Measurements from ENCODE around the gene ACP4.
"Not testable (repeated sequence)": the region's sequence is repeated elsewhere in the genome, so short reads cannot be mapped to it uniquely, and the experiment has no call there.

Gene ACP4, protein sequence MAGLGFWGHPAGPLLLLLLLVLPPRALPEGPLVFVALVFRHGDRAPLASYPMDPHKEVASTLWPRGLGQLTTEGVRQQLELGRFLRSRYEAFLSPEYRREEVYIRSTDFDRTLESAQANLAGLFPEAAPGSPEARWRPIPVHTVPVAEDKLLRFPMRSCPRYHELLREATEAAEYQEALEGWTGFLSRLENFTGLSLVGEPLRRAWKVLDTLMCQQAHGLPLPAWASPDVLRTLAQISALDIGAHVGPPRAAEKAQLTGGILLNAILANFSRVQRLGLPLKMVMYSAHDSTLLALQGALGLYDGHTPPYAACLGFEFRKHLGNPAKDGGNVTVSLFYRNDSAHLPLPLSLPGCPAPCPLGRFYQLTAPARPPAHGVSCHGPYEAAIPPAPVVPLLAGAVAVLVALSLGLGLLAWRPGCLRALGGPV

DNA sequence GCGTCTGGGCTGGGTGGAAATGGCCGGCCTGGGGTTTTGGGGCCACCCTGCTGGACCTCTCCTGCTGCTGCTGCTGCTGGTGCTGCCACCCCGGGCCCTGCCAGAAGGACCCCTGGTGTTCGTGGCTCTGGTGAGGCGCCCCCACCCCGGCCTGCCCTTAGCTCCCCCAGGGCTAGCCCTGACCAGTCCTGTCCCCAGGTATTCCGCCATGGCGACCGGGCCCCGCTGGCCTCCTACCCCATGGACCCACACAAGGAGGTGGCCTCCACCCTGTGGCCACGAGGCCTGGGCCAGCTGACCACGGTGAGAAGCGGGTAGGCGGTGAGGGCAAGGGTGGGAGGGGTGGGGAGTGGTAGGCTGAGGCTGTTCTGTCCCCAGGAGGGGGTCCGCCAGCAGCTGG, at the start of gene ACP4:
Gene ACP4, plus strand, starts transcription at position 20 of the 400 bp plus-strand sequence. Its CDS starts 0 bp downstream, at position 20.
- in situ Hi-C loops (cut with HindIII; ENCODE audit: low sequenced_read_pairs): no loop called here

DNA sequence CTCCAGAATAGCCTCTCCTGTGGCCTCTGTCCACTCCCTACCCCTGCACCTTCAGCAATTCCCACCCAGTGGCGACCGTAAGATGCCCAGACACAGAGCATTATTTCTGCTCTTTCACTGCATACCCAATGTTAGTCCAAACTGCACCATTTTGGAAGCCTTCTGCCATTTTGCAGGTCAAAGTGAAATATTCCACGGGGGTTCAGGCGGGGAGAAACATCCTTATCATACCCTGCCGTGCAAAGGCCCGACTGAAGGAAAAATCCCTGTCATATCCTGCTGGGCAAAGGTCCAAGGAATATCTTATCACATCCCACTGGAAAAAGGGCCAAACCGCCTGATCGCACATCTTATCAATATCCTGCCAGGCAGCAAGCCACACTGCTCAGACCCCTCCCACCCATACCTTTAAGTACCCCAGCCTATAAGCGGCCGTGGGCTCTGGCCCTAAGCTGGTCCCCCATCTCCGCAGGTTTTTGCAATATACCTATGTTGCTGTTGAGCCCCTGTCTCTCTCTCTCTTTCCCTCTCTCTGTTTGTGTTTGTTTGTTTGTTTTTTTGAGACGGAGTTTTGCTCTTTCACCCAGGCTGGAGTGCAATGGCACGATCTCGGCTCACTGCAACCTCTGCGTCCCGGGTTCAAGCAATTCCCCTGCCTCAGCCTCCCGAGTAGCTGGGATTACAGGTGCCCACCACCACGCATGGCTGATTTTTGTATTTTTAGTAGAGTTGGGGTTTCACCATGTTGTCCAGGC, 48.9 kb upstream of the ACP4 start:
- in situ Hi-C loops (cut with HindIII; ENCODE audit: low sequenced_read_pairs): no loop called here

DNA sequence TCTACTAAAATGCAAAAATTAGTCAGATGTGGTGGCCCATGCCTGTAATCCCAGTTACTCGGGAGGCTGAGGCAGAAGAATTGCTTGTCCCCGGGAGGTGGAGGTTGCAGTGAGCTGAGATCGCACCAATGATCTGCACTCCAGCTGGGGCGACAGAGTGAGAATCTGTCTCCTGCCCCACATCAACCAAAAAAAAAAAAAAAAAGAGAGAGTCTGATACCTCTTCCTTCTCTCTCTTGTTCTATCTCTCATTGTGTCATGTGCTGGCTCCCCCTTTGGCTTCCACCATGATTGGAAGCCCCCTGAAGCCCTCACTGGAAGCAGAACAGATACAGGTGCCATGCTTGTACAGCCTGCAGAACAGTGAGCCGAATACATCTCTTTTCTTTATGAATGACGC, 46.7 kb upstream of the ACP4 start:
- in situ Hi-C loops (cut with HindIII; ENCODE audit: low sequenced_read_pairs): no loop called here

DNA sequence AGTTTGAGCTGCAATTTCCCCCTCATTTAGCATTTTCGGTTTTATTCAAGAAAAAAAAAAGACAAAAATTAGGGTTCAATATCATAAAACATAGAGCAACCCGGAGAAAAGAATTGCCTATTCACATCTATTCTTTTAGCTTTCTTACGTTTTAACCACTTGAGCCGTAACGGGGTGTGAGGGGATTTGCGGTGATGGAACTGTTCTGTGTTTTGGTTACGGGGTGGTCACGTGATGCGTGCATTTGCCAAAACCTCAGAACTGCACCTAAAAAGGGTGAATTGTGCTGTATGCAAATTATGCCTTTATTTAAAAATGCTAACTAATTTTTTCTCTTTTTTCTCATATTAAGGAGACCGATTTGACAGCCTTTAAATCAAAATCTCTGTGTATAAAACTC, 45.0 kb upstream of the ACP4 start:
- in situ Hi-C loops (cut with HindIII; ENCODE audit: low sequenced_read_pairs): no loop called here

DNA sequence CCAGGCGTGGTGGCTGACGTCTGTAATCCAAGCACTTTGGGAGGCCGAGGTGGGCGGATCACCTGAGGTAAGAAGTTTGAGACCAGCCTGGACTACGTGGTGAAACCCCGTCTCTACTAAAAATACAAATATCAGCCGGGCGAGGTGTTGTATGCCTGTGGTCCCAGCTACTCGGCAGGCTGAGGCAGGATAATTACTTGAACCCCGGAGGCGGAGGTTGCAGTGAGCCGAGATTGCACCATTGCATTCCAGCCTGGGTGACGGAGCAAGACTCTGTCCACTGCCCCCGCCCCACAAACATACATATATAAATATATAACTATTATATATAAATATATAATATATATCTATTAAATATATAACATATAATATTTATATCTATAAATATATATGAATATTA, 43.1 kb upstream of the ACP4 start:
- in situ Hi-C loops (cut with HindIII; ENCODE audit: low sequenced_read_pairs): not testable (repeated sequence)

DNA sequence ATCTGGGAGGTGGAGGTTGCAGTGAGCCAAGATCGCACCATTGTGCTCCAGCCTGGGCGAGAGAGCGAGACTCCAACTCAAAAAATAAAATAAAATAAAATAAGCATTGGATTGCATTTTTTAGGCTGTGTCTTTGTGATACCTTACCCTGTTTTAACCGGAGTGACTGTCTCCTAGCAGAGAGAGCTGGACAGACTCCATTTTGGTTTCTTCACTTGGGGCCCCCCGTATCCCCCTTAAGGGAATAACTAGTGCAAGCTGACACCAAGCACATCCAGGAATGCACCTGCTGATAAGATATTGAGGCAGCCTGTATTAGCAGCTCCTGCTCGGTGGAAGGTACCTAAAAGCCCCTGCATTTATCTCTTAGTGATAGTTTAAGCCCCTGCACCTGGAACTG, 40.7 kb upstream of the ACP4 start:
- in situ Hi-C loops (cut with HindIII; ENCODE audit: low sequenced_read_pairs): no loop called here

DNA sequence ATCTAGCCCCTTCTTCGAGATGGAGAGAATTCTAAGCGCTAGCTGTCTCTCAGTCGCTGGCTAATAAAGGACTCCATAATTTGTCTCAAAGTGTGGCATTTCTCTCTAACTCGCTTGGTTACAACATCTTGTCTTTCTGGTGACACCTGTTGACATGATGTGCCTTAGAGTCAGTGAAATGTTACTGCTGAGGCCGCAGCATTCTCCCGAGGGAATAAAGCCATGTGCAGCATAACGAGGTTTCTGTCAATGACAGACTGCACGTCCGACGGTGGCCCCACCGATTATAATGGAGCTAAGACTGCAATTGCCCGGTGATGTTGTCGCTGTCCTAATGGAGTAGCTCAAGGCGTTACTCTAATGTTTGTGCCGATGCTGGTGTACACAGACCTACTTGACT, 40.2 kb upstream of the ACP4 start:
- in situ Hi-C loops (cut with HindIII; ENCODE audit: low sequenced_read_pairs): no loop called here

DNA sequence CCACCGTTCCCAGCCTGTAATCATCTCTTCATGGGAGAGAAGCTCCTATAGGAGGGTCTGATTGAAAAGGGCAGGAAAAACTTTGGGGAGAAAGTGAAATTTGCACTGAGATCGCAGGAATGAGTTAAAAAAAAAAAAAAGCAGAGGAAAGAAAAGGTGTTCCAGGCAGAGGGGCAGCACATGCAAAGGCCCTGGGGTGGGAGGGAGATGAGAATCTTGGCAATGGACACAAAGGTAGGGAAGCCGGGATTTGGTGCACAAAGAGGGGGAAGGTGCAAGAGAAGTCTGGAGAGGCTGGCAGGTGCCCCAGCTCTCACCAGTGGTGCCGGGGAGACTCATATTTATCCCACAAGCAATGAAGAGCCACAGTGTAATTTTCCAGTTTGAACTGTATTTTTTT, 36.3 kb upstream of the ACP4 start:
- in situ Hi-C loops (cut with HindIII; ENCODE audit: low sequenced_read_pairs): no loop called here

DNA sequence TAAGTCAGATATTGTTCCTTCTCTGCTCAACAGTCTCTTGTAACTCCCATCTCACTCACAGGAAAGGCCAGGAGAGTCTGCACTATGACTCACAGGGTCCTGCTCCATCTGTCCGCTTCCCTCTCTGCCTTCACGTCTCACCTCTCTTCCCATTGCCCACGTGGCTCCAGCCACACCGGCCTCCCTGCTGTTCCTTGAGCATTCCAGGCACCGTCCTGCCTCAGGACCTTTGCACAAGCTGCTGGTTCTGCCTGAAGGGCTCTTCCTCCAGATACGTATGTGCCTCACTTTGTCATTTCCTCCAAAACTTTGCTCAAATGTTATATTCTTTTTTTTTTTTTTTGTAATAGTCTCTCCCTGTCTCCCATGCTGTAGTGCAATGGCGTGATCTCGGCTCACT, 34.0 kb upstream of the ACP4 start:
- in situ Hi-C loops (cut with HindIII; ENCODE audit: low sequenced_read_pairs): not testable (repeated sequence)

DNA sequence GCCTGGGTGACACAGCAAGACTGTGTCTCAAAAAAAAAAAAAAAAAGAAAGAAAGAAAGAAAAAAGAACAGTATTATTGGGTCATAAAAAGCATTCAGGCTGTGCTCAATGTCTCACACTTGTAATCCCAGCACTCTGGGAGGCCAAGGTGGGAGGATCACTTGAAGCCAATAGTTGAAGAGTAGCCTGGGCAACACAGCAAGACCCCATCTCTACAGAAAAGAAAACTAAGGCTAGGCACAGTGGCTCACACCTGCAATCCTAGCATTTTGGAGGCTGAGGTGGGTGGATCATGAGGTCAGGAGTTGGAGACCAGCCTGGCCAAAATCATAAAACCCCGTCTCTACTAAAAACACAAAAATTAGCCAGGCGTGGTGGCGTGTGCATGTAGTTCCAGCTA, 32.6 kb upstream of the ACP4 start:
- in situ Hi-C loops (cut with HindIII; ENCODE audit: low sequenced_read_pairs): not testable (repeated sequence)

DNA sequence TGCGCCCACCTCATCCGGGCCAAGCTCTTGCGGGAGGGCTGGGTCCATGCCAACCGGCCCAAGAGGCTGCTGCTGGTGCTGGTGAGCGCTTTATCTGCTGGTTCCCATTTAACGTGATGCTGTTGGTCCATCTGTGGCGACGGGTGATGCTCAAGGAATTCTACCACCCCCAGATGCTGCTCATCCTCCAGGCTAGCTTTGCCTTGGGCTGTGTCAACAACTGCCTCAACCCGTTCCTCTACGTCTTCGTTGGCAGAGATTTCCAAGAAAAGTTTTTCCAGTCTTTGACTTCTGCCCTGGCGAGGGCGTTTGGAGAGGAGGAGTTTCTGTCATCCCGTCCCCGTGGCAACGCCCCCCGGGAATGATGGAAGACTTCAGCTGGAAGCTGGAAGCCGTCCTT, 31.1 kb upstream of the ACP4 start:
- in situ Hi-C loops (cut with HindIII; ENCODE audit: low sequenced_read_pairs): not testable (repeated sequence)

DNA sequence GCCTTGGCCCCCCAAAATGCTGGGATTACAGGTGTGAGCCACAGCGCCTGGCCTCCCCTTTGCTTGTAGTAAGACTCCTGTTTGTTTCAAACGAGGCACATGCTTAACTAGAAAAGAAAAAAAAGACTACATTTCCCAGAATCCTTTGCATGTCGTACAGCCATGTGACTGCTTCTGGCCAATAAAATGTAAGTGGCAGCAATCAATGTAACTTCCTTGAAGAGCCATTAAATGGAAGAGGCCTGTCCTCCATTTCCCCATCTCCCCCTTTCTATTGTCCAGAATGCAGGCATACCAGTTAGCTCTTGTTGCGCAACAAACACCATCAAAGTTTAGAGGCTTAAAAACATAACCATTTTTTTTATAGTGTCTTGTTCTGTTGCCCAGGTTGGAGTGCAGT, 30.3 kb upstream of the ACP4 start:
- in situ Hi-C loops (cut with HindIII; ENCODE audit: low sequenced_read_pairs): no loop called here

DNA sequence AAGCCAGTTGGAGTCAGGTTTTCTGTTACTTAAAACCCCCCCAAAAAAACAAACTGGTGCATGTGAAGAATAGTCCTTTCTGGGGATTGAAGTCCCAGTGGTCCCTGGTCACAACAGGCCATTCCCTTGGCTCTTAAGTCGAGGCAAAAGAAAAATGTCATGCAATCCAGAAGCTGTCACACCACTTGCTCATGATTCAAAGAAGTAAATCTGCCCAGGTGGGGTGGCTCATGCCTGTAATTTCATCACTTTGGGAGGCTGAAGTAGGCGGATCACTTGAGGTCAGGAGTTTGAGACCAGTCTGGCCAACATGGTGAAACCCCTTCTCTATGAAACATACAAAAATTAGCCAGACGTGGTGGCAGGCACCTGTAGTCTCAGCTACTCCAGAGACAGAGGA, 28.7 kb upstream of the ACP4 start:
- in situ Hi-C loops (cut with HindIII; ENCODE audit: low sequenced_read_pairs): not testable (repeated sequence)

DNA sequence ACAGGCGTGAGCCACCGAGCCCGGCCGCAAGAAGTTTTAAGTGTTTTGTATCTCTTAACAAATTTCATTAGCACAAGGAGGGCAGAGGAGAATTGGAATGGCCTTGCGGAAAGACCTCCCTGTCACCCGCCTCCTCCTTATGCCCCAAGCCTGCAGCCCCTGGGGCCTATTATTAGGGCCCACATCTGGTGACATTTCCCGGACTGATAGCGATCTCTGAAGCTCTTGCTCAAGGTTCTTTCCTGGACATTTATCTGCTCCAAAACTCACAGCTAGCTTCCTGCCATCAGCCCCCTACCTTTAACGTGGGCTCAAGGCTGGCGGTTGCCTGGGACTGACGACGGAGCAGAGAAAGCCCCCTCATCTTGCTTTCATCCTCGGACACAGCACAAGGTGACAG, 26.7 kb upstream of the ACP4 start:
- in situ Hi-C loops (cut with HindIII; ENCODE audit: low sequenced_read_pairs): not testable (repeated sequence)

DNA sequence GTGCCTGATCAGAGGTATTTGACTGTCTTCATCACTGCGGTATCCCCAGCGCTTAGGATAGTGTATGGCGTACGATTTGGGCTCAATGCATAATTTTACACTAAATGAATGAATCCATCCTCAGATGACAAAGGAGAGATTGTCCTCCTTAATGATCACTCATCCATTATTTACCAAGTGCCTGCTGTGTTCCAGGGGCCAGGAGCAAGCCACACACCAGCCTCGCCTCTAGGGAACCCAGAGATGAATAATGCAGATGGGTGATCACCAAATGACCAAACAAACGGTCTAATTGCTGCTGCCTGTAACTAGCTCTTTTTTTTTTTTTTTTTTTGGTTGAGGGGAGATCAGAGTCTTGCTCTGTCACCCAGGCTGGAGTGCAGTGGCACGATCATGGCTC, 25.8 kb upstream of the ACP4 start:
- in situ Hi-C loops (cut with HindIII; ENCODE audit: low sequenced_read_pairs): no loop called here

DNA sequence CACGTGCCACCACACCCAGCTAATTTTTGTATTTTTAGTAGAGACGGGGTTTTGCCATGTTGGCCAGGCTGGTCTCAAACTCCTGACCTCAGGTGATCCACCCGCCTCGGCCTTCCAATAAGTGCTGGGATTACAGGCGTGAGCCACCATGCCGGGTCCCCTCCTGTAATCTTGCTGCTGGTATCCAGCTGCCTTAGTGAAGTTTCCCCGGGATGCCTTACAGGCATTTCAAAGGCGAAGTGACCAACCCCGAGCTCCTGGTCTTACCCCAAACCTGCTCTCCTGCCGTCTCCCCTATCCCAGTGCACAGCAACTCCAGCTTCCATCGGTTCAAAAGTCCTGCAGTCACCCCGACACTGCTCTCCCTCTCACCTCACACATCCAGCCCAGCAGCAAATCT, 23.5 kb upstream of the ACP4 start:
- in situ Hi-C loops (cut with HindIII; ENCODE audit: low sequenced_read_pairs): loop anchor here (5.0 kb wide), 1 partner anchor 69 kb away; no protein-coding TSS in a partner anchor

DNA sequence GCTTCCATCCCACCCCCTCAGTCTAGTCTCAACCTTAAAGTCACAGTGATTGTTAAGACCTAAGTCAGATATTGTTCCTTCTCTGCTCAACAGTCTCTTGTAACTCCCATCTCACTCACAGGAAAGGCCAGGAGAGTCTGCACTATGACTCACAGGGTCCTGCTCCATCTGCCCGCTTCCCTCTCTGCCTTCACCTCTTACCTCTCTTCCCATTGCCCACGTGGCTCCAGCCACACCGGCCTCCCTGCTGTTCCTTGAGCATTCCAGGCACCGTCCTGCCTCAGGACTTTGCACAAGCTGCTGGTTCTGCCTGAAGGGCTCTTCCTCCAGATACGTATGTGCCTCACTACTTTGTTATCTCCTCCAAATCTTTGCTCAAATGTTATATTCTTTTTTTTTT, 23.0 kb upstream of the ACP4 start:
- in situ Hi-C loops (cut with HindIII; ENCODE audit: low sequenced_read_pairs): loop anchor here (5.0 kb wide), 1 partner anchor 70 kb away; no protein-coding TSS in a partner anchor

DNA sequence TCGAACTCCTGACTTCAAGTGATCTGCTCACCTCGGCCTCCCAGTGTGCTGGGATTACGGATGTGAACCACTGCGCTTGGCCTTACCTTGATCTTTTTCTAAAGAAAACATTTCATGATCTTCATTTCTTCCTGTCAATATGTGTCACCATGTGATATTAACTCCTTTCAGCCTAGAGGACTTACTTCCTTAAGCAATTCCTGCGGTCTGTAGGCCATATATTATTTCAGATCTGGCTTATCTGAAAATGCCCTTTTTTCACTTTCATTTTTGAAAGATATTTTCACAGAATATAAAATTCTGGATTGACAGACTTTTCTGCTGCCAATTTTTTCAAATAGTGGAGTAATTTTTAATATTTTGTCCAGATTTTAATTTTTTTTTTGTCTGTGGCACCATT, 21.9 kb upstream of the ACP4 start:
- in situ Hi-C loops (cut with HindIII; ENCODE audit: low sequenced_read_pairs): loop anchor here (5.0 kb wide), 1 partner anchor 71 kb away; no protein-coding TSS in a partner anchor

DNA sequence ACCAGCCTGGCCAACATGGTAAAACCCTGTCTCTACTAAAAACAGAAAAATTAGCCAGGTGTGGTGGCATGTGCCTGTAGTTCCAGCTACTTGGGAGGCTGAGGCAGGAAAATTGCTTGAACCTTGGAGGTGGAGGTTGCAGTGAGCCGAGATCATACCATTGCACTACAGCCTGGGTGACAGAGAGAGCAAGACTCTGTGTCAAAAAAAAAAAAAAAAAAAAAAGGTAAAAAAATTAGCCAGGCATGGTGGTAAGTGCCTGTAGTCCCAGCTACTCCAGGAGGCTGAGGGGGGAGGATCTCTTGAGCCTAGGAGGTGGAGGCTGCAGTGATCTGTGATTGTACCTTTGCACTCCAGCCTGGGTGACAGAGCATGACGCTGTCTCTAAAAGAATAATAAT, 20.1 kb upstream of the ACP4 start, which contains the start of gene GPR32:
Gene GPR32, plus strand, starts transcription at position 301 of the 400 bp plus-strand sequence. CDS start 137 bp downstream, outside the sequence.
- in situ Hi-C loops (cut with HindIII; ENCODE audit: low sequenced_read_pairs): not testable (repeated sequence)

DNA sequence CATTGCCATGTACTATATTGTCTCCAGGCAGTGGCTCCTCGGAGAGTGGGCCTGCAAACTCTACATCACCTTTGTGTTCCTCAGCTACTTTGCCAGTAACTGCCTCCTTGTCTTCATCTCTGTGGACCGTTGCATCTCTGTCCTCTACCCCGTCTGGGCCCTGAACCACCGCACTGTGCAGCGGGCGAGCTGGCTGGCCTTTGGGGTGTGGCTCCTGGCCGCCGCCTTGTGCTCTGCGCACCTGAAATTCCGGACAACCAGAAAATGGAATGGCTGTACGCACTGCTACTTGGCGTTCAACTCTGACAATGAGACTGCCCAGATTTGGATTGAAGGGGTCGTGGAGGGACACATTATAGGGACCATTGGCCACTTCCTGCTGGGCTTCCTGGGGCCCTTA, 19.3 kb upstream of the ACP4 start:
- in situ Hi-C loops (cut with HindIII; ENCODE audit: low sequenced_read_pairs): no loop called here

DNA sequence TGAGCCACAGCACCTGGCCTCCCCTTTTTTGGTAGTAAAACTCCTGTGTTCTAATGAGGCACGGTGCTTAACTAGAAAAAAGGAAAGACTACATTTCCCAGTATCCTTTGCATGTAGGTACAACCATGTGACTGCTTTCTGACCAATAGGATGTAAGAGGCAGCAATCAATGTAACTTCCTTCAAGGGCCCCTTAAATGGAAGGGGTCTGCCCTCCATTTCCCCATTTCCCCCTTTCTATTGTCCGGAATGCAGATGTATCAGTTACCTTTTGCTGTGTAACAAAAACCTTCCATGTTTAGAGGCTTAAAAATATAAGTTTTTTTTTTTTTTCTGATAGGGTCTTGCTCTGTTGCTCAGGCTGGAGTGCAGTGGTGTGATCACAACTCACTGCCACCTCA, 17.7 kb upstream of the ACP4 start:
- in situ Hi-C loops (cut with HindIII; ENCODE audit: low sequenced_read_pairs): no loop called here

DNA sequence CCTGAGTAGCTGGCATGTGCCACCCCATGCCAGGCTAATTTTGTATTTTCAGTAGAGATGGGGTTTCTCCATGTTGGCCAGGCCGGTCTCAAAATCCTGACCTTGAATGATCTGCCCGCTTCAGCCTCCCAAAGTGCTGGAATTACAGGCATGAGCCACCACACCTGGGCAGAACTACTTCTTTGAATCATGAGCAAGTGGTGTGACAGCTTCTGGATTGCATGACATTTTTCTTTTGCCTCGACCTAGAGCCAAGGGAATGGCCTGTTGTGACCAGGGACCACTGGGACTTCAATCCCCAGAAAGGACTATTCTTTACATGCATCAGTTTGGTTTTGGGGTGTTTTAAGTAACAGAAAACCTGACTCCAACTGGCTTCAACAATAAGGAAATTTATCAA, 17.3 kb upstream of the ACP4 start:
- in situ Hi-C loops (cut with HindIII; ENCODE audit: low sequenced_read_pairs): not testable (repeated sequence)

Measured in endothelial cell of hepatic sinusoid (primary cell).